ENCODE data around the gene RBL2. TPM values are rescaled to one million over a fixed set of nuclear protein-coding genes. Genes with fewer than 3 reads are reported as not detected.

RBL2 gene
- total RNA-seq, 4 donors from 2014 or later: 105 to 136 (median 116) TPM

- TF ChIP-seq, protein P1, sequence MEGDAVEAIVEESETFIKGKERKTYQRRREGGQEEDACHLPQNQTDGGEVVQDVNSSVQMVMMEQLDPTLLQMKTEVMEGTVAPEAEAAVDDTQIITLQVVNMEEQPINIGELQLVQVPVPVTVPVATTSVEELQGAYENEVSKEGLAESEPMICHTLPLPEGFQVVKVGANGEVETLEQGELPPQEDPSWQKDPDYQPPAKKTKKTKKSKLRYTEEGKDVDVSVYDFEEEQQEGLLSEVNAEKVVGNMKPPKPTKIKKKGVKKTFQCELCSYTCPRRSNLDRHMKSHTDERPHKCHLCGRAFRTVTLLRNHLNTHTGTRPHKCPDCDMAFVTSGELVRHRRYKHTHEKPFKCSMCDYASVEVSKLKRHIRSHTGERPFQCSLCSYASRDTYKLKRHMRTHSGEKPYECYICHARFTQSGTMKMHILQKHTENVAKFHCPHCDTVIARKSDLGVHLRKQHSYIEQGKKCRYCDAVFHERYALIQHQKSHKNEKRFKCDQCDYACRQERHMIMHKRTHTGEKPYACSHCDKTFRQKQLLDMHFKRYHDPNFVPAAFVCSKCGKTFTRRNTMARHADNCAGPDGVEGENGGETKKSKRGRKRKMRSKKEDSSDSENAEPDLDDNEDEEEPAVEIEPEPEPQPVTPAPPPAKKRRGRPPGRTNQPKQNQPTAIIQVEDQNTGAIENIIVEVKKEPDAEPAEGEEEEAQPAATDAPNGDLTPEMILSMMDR (IDR thresholded peaks at IDR 0.05; ENCODE audit: low read depth): no peak
These were observed 64.7 kb downstream of the RBL2 start for GRCh38 chr16:53498984-53499383.

GRCh38 chr16:53501216-53501859 lies 67.1 kb downstream of the RBL2 start:
- TF ChIP-seq, protein P1 (IDR thresholded peaks at IDR 0.05; ENCODE audit: low read depth): no peak

GRCh38 chr16:53502331-53503269 lies 68.3 kb downstream of the RBL2 start, which contains the start of gene AKTIP:
AKTIP (minus strand) TSS chr16:53503209; CDS start chr16:53500259, 2,950 bp downstream.
- TF ChIP-seq, protein P1 (IDR thresholded peaks at IDR 0.05; ENCODE audit: low read depth): no peak

- TF ChIP-seq, protein P1 (IDR thresholded peaks at IDR 0.05; ENCODE audit: low read depth): no peak
These were observed 69.1 kb downstream of the RBL2 start for GRCh38 chr16:53503270-53503923.

GRCh38 chr16:53503991-53504663 lies 69.9 kb downstream of the RBL2 start:
- TF ChIP-seq, protein P1 (IDR thresholded peaks at IDR 0.05; ENCODE audit: low read depth): no peak

GRCh38 chr16:53504665-53505064 lies 70.4 kb downstream of the RBL2 start:
- TF ChIP-seq, protein P1 (IDR thresholded peaks at IDR 0.05; ENCODE audit: low read depth): no peak

Data from subcutaneous adipose tissue (tissue), 4 donors.